ENCODE results near the gene BMP3.

Gene BMP3

GRCh38 chr4:81040012-81040659 lies 9.6 kb downstream of the BMP3 start:
- DNase-seq (ENCODE audit: low read depth in 2 of 2) = no peak

- DNase-seq (ENCODE audit: low read depth in 2 of 2) = no peak
Observed at GRCh38 chr4:81042578-81043365, 12.3 kb downstream of the BMP3 start.

GRCh38 chr4:81049330-81049729 lies 18.8 kb downstream of the BMP3 start:
- DNase-seq (ENCODE audit: low read depth in 2 of 2) = no peak

DNA sequence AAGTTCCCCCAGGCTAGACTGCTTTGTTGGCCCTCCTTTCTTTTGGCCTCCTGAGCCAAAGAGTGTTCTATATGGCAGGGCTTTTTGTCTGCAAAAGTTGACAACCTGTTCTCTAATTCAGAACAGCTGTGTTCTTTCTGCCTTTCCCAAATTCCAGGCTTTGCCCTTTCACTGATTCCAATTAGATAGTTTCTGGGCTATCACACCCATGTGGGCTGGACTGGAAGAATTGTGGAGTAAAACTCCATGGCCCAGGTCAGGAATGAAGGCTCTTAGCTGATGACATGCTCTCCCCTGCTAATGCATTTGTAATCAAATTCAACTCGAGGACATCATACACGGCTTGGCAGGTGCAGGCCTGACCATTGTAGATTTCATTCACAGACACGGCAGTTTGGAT lies 19.4 kb downstream of the BMP3 start:
- no peak for DNase-seq (ENCODE audit: low read depth in 2 of 2)

GRCh38 chr4:81052119-81053068 lies 21.9 kb downstream of the BMP3 start:
- no peak for DNase-seq (ENCODE audit: low read depth in 2 of 2)

DNA sequence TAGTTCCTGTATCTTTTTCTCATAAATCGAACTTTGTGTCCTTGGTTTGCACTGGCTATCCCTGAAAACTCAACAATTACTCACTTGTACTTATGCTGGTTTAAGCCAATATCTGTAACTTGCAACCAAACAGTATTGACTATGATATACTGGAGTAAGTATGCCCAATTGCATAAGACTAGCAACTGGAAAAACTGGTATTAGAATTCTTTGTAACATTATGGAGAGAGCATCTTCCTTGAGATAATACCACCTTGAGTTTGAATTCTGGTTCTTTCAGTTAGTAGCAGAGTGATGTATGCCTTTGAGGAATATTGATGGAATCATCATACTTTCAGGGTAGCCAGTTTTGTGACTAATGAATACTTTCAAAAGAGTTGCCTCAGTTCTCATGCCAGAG lies 28.1 kb downstream of the BMP3 start:
- no peak for DNase-seq (ENCODE audit: low read depth in 2 of 2)

DNA sequence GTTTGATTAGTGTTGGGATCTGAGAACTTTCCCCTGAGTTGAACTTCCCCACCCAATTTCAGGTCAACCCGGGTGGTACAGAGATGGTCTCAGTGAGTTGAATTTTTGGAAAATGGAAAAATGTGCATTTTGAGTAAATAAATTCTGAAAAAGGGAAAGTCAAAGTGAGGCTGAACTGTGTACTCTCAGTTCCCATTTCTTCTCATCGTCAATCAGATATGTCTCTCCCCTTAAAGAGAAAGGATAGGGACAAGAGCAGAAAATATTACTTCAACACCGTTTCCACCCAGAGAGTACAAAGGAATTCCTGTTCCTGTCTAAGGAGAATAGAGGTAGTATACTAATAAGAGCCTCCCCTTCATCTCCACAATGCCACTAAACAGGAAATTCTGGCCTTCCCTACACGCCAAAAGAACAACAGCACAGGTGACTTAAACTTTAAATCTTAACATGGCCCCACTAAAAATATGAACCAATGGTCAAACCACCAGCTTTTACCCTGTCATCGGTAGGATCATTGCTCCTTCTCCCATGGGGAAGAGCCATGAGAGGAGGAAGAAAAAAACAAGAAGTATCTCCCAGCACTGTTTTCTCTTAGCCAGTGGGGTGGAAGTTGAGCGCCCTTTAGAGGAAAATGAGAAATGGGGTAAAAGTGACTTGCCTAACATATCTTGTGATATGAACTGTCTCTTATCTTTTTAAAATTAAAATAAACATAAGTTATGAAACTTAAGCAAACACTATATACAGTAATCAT lies 30.3 kb downstream of the BMP3 start:
- DNase-seq (ENCODE audit: low read depth in 2 of 2) = no peak

- DNase-seq (ENCODE audit: low read depth in 2 of 2) = no peak
Observed at GRCh38 chr4:81061344-81061730, 30.8 kb downstream of the BMP3 start.

- no peak for DNase-seq (ENCODE audit: low read depth in 2 of 2)
Observed at GRCh38 chr4:81062001-81062400, 31.5 kb downstream of the BMP3 start.

DNA sequence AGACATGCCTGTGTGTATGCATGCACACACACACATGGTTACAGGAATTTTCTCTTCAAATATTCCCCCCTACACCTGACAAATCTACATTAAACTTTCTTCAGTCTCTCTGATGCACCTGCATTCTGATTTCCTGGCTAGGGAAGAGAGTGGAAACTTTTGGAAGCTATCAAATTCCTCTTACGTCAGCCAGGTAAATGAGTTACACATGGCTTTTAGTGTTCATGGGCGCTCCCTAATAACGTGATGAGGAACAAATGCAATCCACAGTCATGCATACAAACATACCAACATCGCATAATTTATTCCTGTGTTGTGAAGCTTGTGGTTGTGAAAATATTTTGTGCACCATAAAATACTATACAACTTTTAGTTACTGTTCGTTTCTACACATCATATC lies 34.9 kb downstream of the BMP3 start:
- DNase-seq (ENCODE audit: low read depth in 2 of 2) = no peak

DNA sequence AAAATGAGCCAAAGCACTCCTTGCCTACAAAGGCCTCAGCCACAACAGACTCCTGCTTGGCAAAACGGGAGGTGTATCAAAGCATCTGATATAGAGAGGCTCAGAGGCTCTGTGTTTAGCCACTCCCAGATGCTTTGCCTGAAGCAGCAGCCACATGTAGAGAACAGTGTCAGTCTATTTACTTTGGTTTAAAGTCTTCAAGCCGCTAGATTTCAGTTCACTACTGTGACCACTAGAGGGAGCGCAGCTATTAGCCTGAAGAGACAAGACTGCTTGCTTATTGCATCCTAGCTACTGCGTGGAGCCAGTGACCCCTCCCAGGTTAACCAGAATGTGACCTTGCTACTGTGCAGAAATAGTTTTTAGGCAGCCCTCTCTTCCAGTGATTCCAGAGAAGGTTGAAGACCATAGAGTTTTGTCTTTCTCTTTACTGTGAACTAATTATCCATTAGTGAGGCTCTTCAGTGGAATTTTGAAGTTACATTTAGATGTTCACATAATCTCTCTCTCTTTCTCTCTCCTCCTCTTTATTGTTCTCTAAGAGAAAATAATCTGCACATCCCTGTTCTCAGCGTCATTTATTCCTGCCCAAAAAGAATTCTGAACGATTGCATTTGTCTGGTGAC lies 39.3 kb downstream of the BMP3 start:
- peak in 1 of 2 donors; percentile 37 for DNase-seq (ENCODE audit: low read depth in 2 of 2)

GRCh38 chr4:81071013-81071412 lies 40.5 kb downstream of the BMP3 start:
- DNase-seq (ENCODE audit: low read depth in 2 of 2) = no peak

DNA sequence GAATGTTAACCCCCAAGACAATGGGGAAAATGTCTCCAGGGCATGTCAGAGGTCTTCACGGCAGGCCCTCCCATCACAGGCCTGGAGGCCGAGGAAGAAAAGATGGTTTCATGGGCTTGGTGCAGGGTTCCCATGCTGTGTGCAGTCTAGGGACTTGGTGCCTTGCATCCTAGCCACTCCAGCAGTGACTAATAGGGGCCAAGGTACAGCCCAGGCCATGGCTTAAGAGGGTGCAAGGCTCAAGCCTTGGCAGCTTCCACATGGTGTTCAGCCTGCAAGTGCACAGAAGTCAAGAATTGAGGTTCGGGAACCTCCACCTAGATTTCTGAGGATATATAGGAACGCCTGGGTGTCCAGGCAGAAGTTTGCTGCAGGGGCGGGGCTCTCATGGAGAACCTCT lies 50.6 kb downstream of the BMP3 start:
- DNase-seq (ENCODE audit: low read depth in 2 of 2) = no peak

DNA sequence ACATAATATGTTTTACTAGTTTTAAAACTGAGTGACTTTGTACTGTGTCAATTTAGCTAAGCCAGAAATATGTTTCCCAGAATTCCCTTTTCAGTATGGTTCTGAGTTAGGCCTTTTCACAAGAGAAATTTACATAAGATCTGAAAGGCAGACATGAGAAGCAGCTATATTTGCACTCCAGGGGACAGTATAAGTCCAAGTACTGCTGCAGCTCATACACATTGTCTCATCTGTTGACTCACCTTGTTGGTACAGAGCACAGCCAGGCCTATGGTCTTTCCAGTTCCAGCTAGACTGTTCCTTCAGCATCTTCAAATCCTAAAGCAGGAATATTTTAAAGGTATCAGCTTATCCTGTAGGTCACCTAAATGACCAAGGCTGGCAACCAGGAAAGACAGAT lies 53.5 kb downstream of the BMP3 start:
- no peak for DNase-seq (ENCODE audit: low read depth in 2 of 2)

DNA sequence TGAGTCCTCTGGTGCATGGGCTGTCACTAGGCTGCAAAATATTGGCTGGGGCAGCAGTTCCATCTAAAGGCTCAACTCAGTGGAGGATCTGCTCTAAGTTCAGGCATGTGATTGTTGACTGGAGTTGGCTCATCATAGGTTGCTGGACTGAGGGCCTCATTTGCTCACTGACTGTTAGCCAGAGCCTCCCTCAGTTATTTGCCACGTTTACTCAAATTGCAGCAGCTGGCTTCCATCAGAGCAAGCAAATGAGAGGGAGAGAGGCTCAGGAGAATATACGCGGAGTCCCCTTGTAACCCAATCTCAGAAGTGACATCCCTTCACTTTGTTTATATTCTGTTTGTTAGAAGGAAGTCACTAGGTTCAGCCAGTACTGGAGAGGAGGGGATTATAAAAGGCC lies 54.1 kb downstream of the BMP3 start:
- DNase-seq (ENCODE audit: low read depth in 2 of 2) = no peak

DNA sequence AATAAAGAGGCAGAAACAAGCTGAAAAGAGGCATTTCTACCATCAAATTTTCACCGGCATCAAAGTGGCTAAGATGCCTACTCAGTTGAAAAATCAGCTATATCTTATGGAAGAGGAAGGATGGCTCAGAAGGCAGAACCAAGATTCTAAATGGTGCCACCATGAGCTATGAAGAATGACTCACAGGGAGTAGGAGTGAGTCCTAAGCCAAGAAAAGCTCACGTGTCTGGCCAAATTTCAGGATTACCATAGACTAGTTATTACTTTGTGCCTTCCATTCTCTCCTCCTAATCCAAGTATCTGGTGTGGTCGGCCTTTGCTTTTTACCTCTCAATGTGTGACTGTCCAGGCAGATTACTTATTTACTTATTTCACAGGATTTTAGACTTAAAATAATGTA lies 54.8 kb downstream of the BMP3 start:
- no peak for DNase-seq (ENCODE audit: low read depth in 2 of 2)

GRCh38 chr4:81085979-81086378 lies 55.5 kb downstream of the BMP3 start:
- DNase-seq (ENCODE audit: low read depth in 2 of 2) = no peak

- DNase-seq (ENCODE audit: low read depth in 2 of 2) = no peak
Observed at GRCh38 chr4:81093720-81094401, 63.4 kb downstream of the BMP3 start.

GRCh38 chr4:81095389-81095788 lies 64.9 kb downstream of the BMP3 start:
- DNase-seq (ENCODE audit: low read depth in 2 of 2) = no peak

GRCh38 chr4:81096566-81096965 lies 66.1 kb downstream of the BMP3 start:
- DNase-seq (ENCODE audit: low read depth in 2 of 2) = no peak

- no peak for DNase-seq (ENCODE audit: low read depth in 2 of 2)
Observed at GRCh38 chr4:81102107-81102506, 71.6 kb downstream of the BMP3 start.

Measured in stimulated activated CD8-positive, alpha-beta memory T cell treated with anti-CD3 and anti-CD28 coated beads, Interleukin-15, amount 100 ng/mL, for 4 hours (primary cell).